Measurements from ENCODE around the gene PIP5K1B. TPM values are rescaled to one million over a fixed set of nuclear protein-coding genes. Genes with fewer than 3 reads are reported as not detected.

PIP5K1B gene
- total RNA-seq, 1 experiment from 2014 or later: not detected

DNA sequence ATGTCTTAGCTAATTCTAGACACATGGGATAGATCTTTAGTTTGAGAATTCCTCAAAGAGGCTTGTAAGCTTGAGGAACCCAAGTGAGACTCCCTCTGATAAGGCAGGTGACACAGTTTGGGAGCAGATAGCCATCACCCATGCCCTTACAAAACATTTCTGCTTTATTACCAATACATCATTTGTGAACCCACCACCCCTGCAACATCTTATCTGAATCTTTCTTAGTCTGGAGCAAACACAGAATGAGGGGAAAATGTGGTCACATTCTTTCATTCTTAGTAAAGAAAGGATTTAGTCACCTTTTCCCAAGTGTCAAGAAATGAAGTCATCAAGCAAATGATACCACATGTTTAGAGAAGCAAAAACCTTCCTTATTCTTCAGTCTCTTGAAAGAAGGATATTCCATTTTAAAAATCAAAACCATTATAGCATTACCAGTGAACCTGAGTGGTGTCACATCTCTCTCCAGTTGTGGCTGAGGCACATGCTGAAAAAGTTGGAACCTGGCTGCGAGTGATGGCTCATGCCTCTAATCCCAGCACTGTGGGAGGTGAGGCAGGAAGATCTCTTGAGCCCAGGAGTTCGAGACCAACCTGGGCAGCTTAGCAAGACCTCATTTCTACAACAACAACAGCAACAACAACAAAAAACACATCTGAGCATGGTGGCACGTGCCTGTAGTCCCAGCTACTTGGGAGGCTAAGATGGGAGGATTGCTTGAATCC, 243.0 kb downstream of the PIP5K1B start:
- no peaks in the 10 kb centered on the region for H4K20me1 ChIP-seq (ENCODE audit: low read length)
- ChIA-PET CTCF (interaction anchor here (0.5 kb wide), 1 partner anchor 359 kb away, joined by 3 read pairs; no protein-coding TSS in a partner anchor), POLR2A (ENCODE audit: unreplicated experiment) (no interaction called here)
- no peaks in the 10 kb centered on the region for H3K79me2 ChIP-seq (ENCODE audit: low read length)
- DNase-seq (no peak), ATAC-seq (no peak)
- no peaks in the 10 kb centered on the region for H3K9me2 ChIP-seq (replicated peaks; ENCODE audit: low read length)
- H3K9ac ChIP-seq (ENCODE audit: low read length): no peak overlapping the region
- no peak overlapping the region for H3K4me3 ChIP-seq (ENCODE audit: low read length)
- peaks cover 58% of the 10 kb centered on the region for H3K27me3 ChIP-seq (ENCODE audit: low read length)
- H3K27ac ChIP-seq (ENCODE audit: low read length): no peak overlapping the region
- no peaks in the 10 kb centered on the region for H3K4me1 ChIP-seq (ENCODE audit: insufficient read depth, low read length)
- no TSS peak for BruUV-seq (replicated peaks)
- H3K36me3 ChIP-seq (ENCODE audit: low read depth, low read length): no peaks in the 10 kb centered on the region
- intact Hi-C loops (cut with micrococcal nuclease): loop anchor here (2.0 to 5.0 kb wide), 2 partner anchors 251 to 363 kb away; no protein-coding TSS in a partner anchor
- H3K9me3 ChIP-seq (ENCODE audit: low read length): no peaks in the 10 kb centered on the region
- TF ChIP-seq EZH2 (IDR thresholded peaks at IDR 0.05; ENCODE audit: low read length, unreplicated experiment) (no peak), EZH2phosphoT487 (IDR thresholded peaks at IDR 0.05; ENCODE audit: borderline replicate concordance, low read length) (no peak)
- TF ChIP-seq, protein P1, sequence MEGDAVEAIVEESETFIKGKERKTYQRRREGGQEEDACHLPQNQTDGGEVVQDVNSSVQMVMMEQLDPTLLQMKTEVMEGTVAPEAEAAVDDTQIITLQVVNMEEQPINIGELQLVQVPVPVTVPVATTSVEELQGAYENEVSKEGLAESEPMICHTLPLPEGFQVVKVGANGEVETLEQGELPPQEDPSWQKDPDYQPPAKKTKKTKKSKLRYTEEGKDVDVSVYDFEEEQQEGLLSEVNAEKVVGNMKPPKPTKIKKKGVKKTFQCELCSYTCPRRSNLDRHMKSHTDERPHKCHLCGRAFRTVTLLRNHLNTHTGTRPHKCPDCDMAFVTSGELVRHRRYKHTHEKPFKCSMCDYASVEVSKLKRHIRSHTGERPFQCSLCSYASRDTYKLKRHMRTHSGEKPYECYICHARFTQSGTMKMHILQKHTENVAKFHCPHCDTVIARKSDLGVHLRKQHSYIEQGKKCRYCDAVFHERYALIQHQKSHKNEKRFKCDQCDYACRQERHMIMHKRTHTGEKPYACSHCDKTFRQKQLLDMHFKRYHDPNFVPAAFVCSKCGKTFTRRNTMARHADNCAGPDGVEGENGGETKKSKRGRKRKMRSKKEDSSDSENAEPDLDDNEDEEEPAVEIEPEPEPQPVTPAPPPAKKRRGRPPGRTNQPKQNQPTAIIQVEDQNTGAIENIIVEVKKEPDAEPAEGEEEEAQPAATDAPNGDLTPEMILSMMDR (conservative IDR thresholded peaks at IDR 0.05; ENCODE audit: low read depth, low read length): no peak
- H3K4me2 ChIP-seq (ENCODE audit: low read length): no peak overlapping the region
- H2AFZ ChIP-seq (ENCODE audit: low read length): no peak overlapping the region
- H3F3A ChIP-seq (ENCODE audit: low read length, unreplicated experiment): no peaks in the 10 kb centered on the region

DNA sequence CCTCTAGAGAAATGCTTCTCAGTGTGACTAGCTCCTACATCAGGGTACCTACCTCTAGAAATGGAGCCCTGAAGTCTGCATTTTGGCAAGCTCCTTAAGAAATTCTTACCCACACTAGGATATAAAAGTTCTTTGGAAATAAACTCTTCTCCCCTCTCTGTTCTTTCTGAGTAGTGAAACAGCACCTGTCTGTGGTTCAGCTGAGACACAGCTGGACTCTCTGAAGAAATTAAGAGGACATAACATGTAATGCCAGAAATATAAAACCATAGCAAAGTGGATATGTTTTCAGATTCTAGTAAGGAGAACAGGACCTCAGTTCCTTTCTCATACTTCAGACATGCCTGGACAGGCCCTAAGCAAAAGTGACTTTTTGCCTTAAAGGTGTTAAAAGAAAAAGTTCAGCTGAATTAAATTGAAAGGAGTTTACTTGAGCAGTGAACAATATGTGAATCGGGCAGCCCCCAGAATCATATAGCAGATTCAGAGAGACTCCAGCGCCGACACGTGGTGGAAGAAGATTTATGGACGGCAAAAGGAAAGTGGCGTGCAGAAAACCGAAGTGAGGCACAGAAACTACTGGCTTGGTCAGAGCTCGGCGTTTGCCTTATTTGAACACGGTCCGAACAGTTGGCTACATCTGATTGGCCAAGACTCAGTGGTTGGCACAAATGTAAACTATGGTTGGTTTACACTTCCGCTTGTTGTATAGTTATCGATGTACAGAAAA, 244.4 kb downstream of the PIP5K1B start:
- no peak overlapping the region for H2AFZ ChIP-seq (ENCODE audit: low read length)
- no peak overlapping the region for H3K4me3 ChIP-seq (ENCODE audit: low read length)
- ATAC-seq (peak; percentile 24; the same call in 1 of the 2 replicates), DNase-seq (peak; percentile 24)
- intact Hi-C loops (cut with micrococcal nuclease): loop anchor here (2.0 to 5.0 kb wide), 2 partner anchors 252 to 365 kb away; no protein-coding TSS in a partner anchor
- H3K27ac ChIP-seq (ENCODE audit: low read length): no peak overlapping the region
- no peak overlapping the region for H3K4me2 ChIP-seq (ENCODE audit: low read length)
- no peaks in the 10 kb centered on the region for H3F3A ChIP-seq (ENCODE audit: low read length, unreplicated experiment)
- no peaks in the 10 kb centered on the region for H4K20me1 ChIP-seq (ENCODE audit: low read length)
- no peaks in the 10 kb centered on the region for H3K36me3 ChIP-seq (ENCODE audit: low read depth, low read length)
- TF ChIP-seq EZH2 (IDR thresholded peaks at IDR 0.05; ENCODE audit: low read length, unreplicated experiment) (no peak), EZH2phosphoT487 (IDR thresholded peaks at IDR 0.05; ENCODE audit: borderline replicate concordance, low read length) (no peak)
- TF ChIP-seq, protein P1 (conservative IDR thresholded peaks at IDR 0.05; ENCODE audit: low read depth, low read length): peak; percentile 47; the same call in 1 of the 2 replicates
- ChIA-PET POLR2A (ENCODE audit: unreplicated experiment) (no interaction called here), CTCF (no interaction called here)
- peaks cover 45% of the 10 kb centered on the region for H3K27me3 ChIP-seq (ENCODE audit: low read length)
- H3K9me3 ChIP-seq (ENCODE audit: low read length): no peaks in the 10 kb centered on the region
- no peak overlapping the region for H3K9ac ChIP-seq (ENCODE audit: low read length)
- no peaks in the 10 kb centered on the region for H3K79me2 ChIP-seq (ENCODE audit: low read length)
- BruUV-seq (replicated peaks): no TSS peak
- no peaks in the 10 kb centered on the region for H3K9me2 ChIP-seq (replicated peaks; ENCODE audit: low read length)
- no peaks in the 10 kb centered on the region for H3K4me1 ChIP-seq (ENCODE audit: insufficient read depth, low read length)

All from PC-3 (cell line).